H1 (cell line): ENCODE measurements around the gene KIF26A. TPM values are rescaled to one million over a fixed set of nuclear protein-coding genes. Genes with fewer than 3 reads are reported as not detected.

Experiments
- BACH1 ChIP-seq: IDR thresholded peaks from 2 replicates; pipeline ENCODE4 v1.6.1; 2012; ENCODE audit warnings: low read length, improper control_type of control experiment
- CBX8 ChIP-seq: fragments of 300-800, 300-1000 bp; sonication (generic); IDR thresholded peaks from 2 replicates; pipeline ENCODE4 v1.7.1; 2016; ENCODE audit warnings: low read depth, low read length, borderline replicate concordance
- EZH2 ChIP-seq: fragments of 200-600 bp; sonication (generic); IDR thresholded peaks from 2 replicates; pipeline ENCODE4 v1.7.1; 2012; ENCODE audit warnings: low read depth, mild to moderate bottlenecking, moderate library complexity, low read length, inconsistent platforms; ENCODE audit not compliant: severe bottlenecking
- GTF2F1 ChIP-seq: IDR thresholded peaks from 2 replicates; pipeline ENCODE4 v1.6.1; 2012; ENCODE audit warnings: low read depth, low read length, improper control_type of control experiment, borderline replicate concordance
- RFX5 ChIP-seq: IDR thresholded peaks from 2 replicates; pipeline ENCODE4 v1.6.1; 2011; ENCODE audit warnings: low read depth, low read length, improper control_type of control experiment, borderline replicate concordance
- SIX5 ChIP-seq: IDR thresholded peaks from 2 replicates; pipeline ENCODE4 v1.6.1; 2011; ENCODE audit warnings: mild to moderate bottlenecking, low read depth, low read length
- polyA plus RNA-seq, 7 experiments: library from polyadenylated mRNA; depleted of rRNA in 3 of 7; stranded (reverse) in 5 of 7; unstranded in 2 of 7; fragments of >200 nt in 5 of 7; fragments of 200-250 nt in 2 of 7; gene quantifications; 1 replicate in 5 of 7; 2 replicates in 1 of 7; 4 replicates in 1 of 7; pipeline versions ENCODE4 v1.2.1 to v1.2.3, GENCODE V29; 2011 to 2013; ENCODE audit warnings: missing spikeins in 2 of 7, mixed read lengths in 2 of 7
- total RNA-seq: library from RNA; stranded (reverse); fragmentation: NEBNext Ultra II Directional; extraction: Animal tissue kit (Norgen Biotek cat#: 25700); gene quantifications from 2 replicates; pipeline ENCODE4 v1.2.1, GENCODE V29; 2021

Gene KIF26A
- total and polyA plus RNA-seq, 2 of the 8 experiments (the other 6 are each of a cell fraction or from before 2014, with no cell fraction given): 11.5 to 41.6 TPM

DNA sequence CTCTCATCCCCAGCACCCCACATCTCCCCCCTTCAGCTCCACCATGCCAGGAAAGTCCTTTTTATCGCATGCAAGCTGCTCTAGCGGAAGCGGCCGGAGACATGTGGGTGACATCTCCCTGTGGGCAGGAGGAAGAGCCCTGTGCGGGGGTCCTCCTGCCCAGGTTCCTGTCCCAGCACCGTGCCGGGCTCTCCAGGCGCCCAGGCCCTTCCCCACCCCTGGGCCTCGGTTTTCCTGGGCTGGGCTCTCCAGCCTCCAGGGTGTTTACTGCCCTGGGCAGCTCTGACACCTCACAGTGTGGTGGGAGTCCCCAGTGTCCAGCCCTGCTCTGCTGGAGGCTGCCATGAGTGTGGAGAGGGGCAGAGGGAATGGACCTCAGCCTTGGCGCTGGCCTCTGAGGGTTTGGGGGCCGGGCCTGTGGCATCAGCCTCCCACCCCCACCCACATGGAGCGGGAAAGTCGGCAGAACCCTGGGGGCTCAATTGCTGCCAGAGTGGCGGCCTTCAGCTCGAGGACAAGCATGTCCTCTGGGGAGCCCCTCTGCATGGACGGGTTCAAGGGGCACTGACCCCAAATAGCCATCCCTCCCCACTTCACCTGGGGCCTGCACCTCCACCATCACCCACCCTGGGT lies 36.0 kb upstream of the KIF26A start (continued):
- TF ChIP-seq EZH2: no peak
- TF ChIP-seq GTF2F1: no peak
- no peak for TF ChIP-seq CBX8
- TF ChIP-seq SIX5: no peak
- TF ChIP-seq RFX5: no peak
- no peak for TF ChIP-seq BACH1
